GM21528 (cell line): ENCODE data around the gene CARD11.

Experiments
- ATAC-seq: cut with Tn5 transposase; IDR thresholded peaks from one replicate; pipeline ENCODE4 v1.9.1; 2021; ENCODE audit warnings: mild to moderate bottlenecking, moderate library complexity; ENCODE audit not compliant: unreplicated experiment, low FRiP score

CARD11 gene

GRCh38 chr7:2948749-2949148, 94.9 kb downstream of the CARD11 start:
- no peak for ATAC-seq

GRCh38 chr7:2947058-2947780, 96.4 kb downstream of the CARD11 start:
- no peak for ATAC-seq

- ATAC-seq: no peak
Observed at GRCh38 chr7:2945171-2945570, 98.5 kb downstream of the CARD11 start.

GRCh38 chr7:2944739-2945138, 98.9 kb downstream of the CARD11 start:
- ATAC-seq: no peak

- ATAC-seq: no peak
Observed at GRCh38 chr7:2943851-2944601, 99.6 kb downstream of the CARD11 start.

- no peak for ATAC-seq
Observed at GRCh38 chr7:2941216-2941859, 102.3 kb downstream of the CARD11 start.

GRCh38 chr7:2940466-2940865, 103.2 kb downstream of the CARD11 start:
- ATAC-seq: no peak

- no peak for ATAC-seq
Observed at GRCh38 chr7:2939193-2939885, 104.3 kb downstream of the CARD11 start.

GRCh38 chr7:2938514-2939192, 105.0 kb downstream of the CARD11 start:
- ATAC-seq: no peak

GRCh38 chr7:2937701-2938513, 105.8 kb downstream of the CARD11 start:
- no peak for ATAC-seq

- no peak for ATAC-seq
Observed at GRCh38 chr7:2936891-2937580, 106.6 kb downstream of the CARD11 start.

GRCh38 chr7:2936301-2936700, 107.4 kb downstream of the CARD11 start:
- no peak for ATAC-seq

- ATAC-seq: no peak
Observed at GRCh38 chr7:2934984-2935740, 108.5 kb downstream of the CARD11 start.

- ATAC-seq: no peak
Observed at GRCh38 chr7:2934211-2934731, 109.4 kb downstream of the CARD11 start.

GRCh38 chr7:2932402-2933251, 111.0 kb downstream of the CARD11 start:
- ATAC-seq: no peak

GRCh38 chr7:2931034-2931415, 112.6 kb downstream of the CARD11 start:
- ATAC-seq: no peak
